HG03378 (cell line): ENCODE results near the gene BACH2.
A peak's percentile ranks its signal among the peaks of the same experiment; 100 is the strongest.

ENCODE experiments used
- ATAC-seq: cut with Tn5 transposase; IDR thresholded peaks from one replicate; pipeline ENCODE4 v1.9.1; 2021; ENCODE audit warnings: mild to moderate bottlenecking, moderate library complexity; ENCODE audit not compliant: unreplicated experiment

The BACH2 gene

GRCh38 chr6:90187437-90188121, 109.1 kb downstream of the BACH2 start:
- no peak for ATAC-seq

GRCh38 chr6:90186637-90187371, 109.8 kb downstream of the BACH2 start:
- no peak for ATAC-seq

- no peak for ATAC-seq
These were observed 110.6 kb downstream of the BACH2 start for GRCh38 chr6:90186026-90186425.

GRCh38 chr6:90184334-90185298, 112.0 kb downstream of the BACH2 start:
- no peak for ATAC-seq

GRCh38 chr6:90183587-90184333, 112.9 kb downstream of the BACH2 start:
- ATAC-seq, result no peak

GRCh38 chr6:90180526-90180925, 116.1 kb downstream of the BACH2 start:
- no peak for ATAC-seq

GRCh38 chr6:90179190-90180169, 117.2 kb downstream of the BACH2 start:
- no peak for ATAC-seq

GRCh38 chr6:90178384-90178855, 118.2 kb downstream of the BACH2 start:
- no peak for ATAC-seq

GRCh38 chr6:90177544-90178383, 118.9 kb downstream of the BACH2 start:
- no peak for ATAC-seq

GRCh38 chr6:90175627-90176538, 120.8 kb downstream of the BACH2 start:
- peak; percentile 82 for ATAC-seq

GRCh38 chr6:90173262-90173925, 123.2 kb downstream of the BACH2 start:
- no peak for ATAC-seq

GRCh38 chr6:90170601-90171000, 126.0 kb downstream of the BACH2 start:
- ATAC-seq, result no peak

GRCh38 chr6:90169374-90169773, 127.3 kb downstream of the BACH2 start:
- ATAC-seq, result no peak

- no peak for ATAC-seq
These were observed 127.9 kb downstream of the BACH2 start for GRCh38 chr6:90168693-90169131.

- no peak for ATAC-seq
These were observed 128.9 kb downstream of the BACH2 start for GRCh38 chr6:90167514-90168379.
